ENCODE measurements around the gene TSPAN32. TPM values are rescaled to one million over a fixed set of nuclear protein-coding genes. Genes with fewer than 3 reads are reported as not detected.

TSPAN32 gene
- total RNA-seq, 2 experiments from 2014 or later, result 0.69 to 2.0 TPM

GRCh38 chr11:2275334-2276279 lies 26.2 kb upstream of the TSPAN32 start:
- Histone ChIP-seq H3K27ac (ENCODE audit: low read depth, low read length, poor library complexity, severe bottlenecking) (no peak overlapping the region), H3K4me3 (ENCODE audit: low read depth, low read length, poor library complexity, severe bottlenecking) (no peak overlapping the region), H3K4me2 (ENCODE audit: low read length) (no peak overlapping the region), H3K4me1 (ENCODE audit: insufficient read depth, low read length, poor library complexity, severe bottlenecking) (no peaks in the 10 kb centered on the region), H3K9me2 (ENCODE audit: insufficient read depth, low read length) (no peaks in the 10 kb centered on the region), H3K36me3 (ENCODE audit: insufficient read depth, low read length) (no peaks in the 10 kb centered on the region), H3K9me3 (ENCODE audit: low read length) (peaks cover 5% of the 10 kb centered on the region; the same call in 1 of the 2 replicates), H4K20me1 (ENCODE audit: insufficient read depth, low read length) (no peaks in the 10 kb centered on the region), H2AFZ (ENCODE audit: low read length) (no peak overlapping the region), H3K79me2 (ENCODE audit: insufficient read depth, low read depth, low read length) (no peaks in the 10 kb centered on the region)
- no TSS peak for BruUV-seq (replicated peaks)
- no peak for DNase-seq (ENCODE audit: low spot score)
- TF ChIP-seq EZH2phosphoT487 (IDR thresholded peaks at IDR 0.05; ENCODE audit: borderline replicate concordance, low read depth, low read length) (no peak), CTCF (conservative IDR thresholded peaks at IDR 0.05; ENCODE audit: low read length) (no peak)
- POLR2A ChIA-PET, result interaction anchor here (0.7 kb wide), 1 partner anchor 635 kb away, joined by 3 read pairs; no protein-coding TSS in a partner anchor
- intact Hi-C loops (cut with micrococcal nuclease; ENCODE audit: unreplicated experiment), result no loop called here
- CTCF ChIA-PET (ENCODE audit: unreplicated experiment), result no interaction called here

- POLR2A ChIA-PET, result no interaction called here
- Histone ChIP-seq H4K20me1 (ENCODE audit: insufficient read depth, low read length) (no peaks in the 10 kb centered on the region), H3K9me2 (ENCODE audit: insufficient read depth, low read length) (no peaks in the 10 kb centered on the region), H3K4me1 (ENCODE audit: insufficient read depth, low read length, poor library complexity, severe bottlenecking) (no peaks in the 10 kb centered on the region), H3K36me3 (ENCODE audit: insufficient read depth, low read length) (no peaks in the 10 kb centered on the region), H3K9me3 (ENCODE audit: low read length) (peaks cover 5% of the 10 kb centered on the region; the same call in 1 of the 2 replicates), H2AFZ (ENCODE audit: low read length) (no peak overlapping the region), H3K27ac (ENCODE audit: low read depth, low read length, poor library complexity, severe bottlenecking) (no peak overlapping the region), H3K79me2 (ENCODE audit: insufficient read depth, low read depth, low read length) (no peaks in the 10 kb centered on the region), H3K4me2 (ENCODE audit: low read length) (no peak overlapping the region), H3K4me3 (ENCODE audit: low read depth, low read length, poor library complexity, severe bottlenecking) (no peak overlapping the region)
- intact Hi-C loops (cut with micrococcal nuclease; ENCODE audit: unreplicated experiment), result no loop called here
- CTCF ChIA-PET (ENCODE audit: unreplicated experiment), result no interaction called here
- TF ChIP-seq EZH2phosphoT487 (IDR thresholded peaks at IDR 0.05; ENCODE audit: borderline replicate concordance, low read depth, low read length), result no peak
- no peak for DNase-seq (ENCODE audit: low spot score)
- BruUV-seq (replicated peaks), result no TSS peak
These were observed 25.4 kb upstream of the TSPAN32 start for GRCh38 chr11:2276280-2277007.

GRCh38 chr11:2277008-2277346 lies 24.8 kb upstream of the TSPAN32 start:
- intact Hi-C loops (cut with micrococcal nuclease; ENCODE audit: unreplicated experiment), result no loop called here
- Histone ChIP-seq H3K79me2 (ENCODE audit: insufficient read depth, low read depth, low read length) (no peaks in the 10 kb centered on the region), H3K27ac (ENCODE audit: low read depth, low read length, poor library complexity, severe bottlenecking) (no peak overlapping the region), H3K4me3 (ENCODE audit: low read depth, low read length, poor library complexity, severe bottlenecking) (no peak overlapping the region), H3K9me2 (ENCODE audit: insufficient read depth, low read length) (no peaks in the 10 kb centered on the region), H3K4me1 (ENCODE audit: insufficient read depth, low read length, poor library complexity, severe bottlenecking) (no peaks in the 10 kb centered on the region), H2AFZ (ENCODE audit: low read length) (no peak overlapping the region), H3K9me3 (ENCODE audit: low read length) (peaks cover 5% of the 10 kb centered on the region; the same call in 1 of the 2 replicates), H4K20me1 (ENCODE audit: insufficient read depth, low read length) (no peaks in the 10 kb centered on the region), H3K4me2 (ENCODE audit: low read length) (no peak overlapping the region), H3K36me3 (ENCODE audit: insufficient read depth, low read length) (no peaks in the 10 kb centered on the region)
- ChIA-PET CTCF (ENCODE audit: unreplicated experiment) (no interaction called here), POLR2A (interaction anchor here (0.6 kb wide), 1 partner anchor 16 kb away, joined by 3 read pairs; no protein-coding TSS in a partner anchor)
- BruUV-seq (replicated peaks), result no TSS peak
- no peak for DNase-seq (ENCODE audit: low spot score)
- TF ChIP-seq EZH2phosphoT487 (IDR thresholded peaks at IDR 0.05; ENCODE audit: borderline replicate concordance, low read depth, low read length) (no peak), CTCF (conservative IDR thresholded peaks at IDR 0.05; ENCODE audit: low read length) (no peak)
